Measurements from ENCODE around the gene TSPAN3. TPM values are rescaled to one million over a fixed set of nuclear protein-coding genes. Genes with fewer than 3 reads are reported as not detected.

The TSPAN3 gene
- total and polyA plus RNA-seq, 10 of the 15 experiments (the other 5 are each of a cell fraction or from before 2014, with no cell fraction given) = 18.9 to 114 (median 57.2) TPM

GRCh38 chr15:77014132-77015081 lies 56.5 kb downstream of the TSPAN3 start:
- FAIRE-seq (peak; percentile 93), DNase-seq (ENCODE audit: low read depth, low spot score) (no peak), ATAC-seq (peak; percentile 78)
- no peaks in the 10 kb centered on the region for H3K9me3 ChIP-seq (replicated peaks; ENCODE audit: control insufficient read depth, insufficient read depth, low read length)
- in situ Hi-C loops (cut with MboI) (no loop called here), intact Hi-C loops (cut with micrococcal nuclease; ENCODE audit: unreplicated experiment) (no loop called here)
- H3K4me2 ChIP-seq (ENCODE audit: control insufficient read depth, insufficient read depth) = peak overlapping the region; percentile 83
- H4K20me1 ChIP-seq (ENCODE audit: control insufficient read depth, insufficient read depth) = no peaks in the 10 kb centered on the region
- no peak overlapping the region for H3K4me3 ChIP-seq
- no peaks in the 10 kb centered on the region for H3K79me2 ChIP-seq (ENCODE audit: control insufficient read depth, insufficient read depth, low read length)
- H2AFZ ChIP-seq (ENCODE audit: control insufficient read depth, low read depth, low read length) = peak overlapping the region; percentile 56
- ChIA-PET POLR2A (interaction anchor here (1.1 to 2.4 kb wide), 9 partner anchors 8 to 111 kb away, joined by 3 to 14 read pairs (median 6); partner anchors contain the start of gene PSTPIP1), RAD21 (ENCODE audit: unreplicated experiment) (interaction anchor here (1.1 to 15.5 kb wide), 11 partner anchors 8 to 37 kb away, joined by 4 to 259 read pairs (median 10); partner anchors contain the start of gene PSTPIP1), SMC1A (ENCODE audit: uncharacterized antibody, unreplicated experiment) (interaction anchor here (1.0 to 22.2 kb wide), 10 partner anchors 8 to 44 kb away, joined by 3 to 375 read pairs (median 10); no protein-coding TSS in a partner anchor), CTCF (interaction anchor here (1.0 to 6.4 kb wide), 12 partner anchors 9 to 41 kb away, joined by 3 to 57 read pairs (median 8); no protein-coding TSS in a partner anchor)
- no peaks in the 10 kb centered on the region for H3K36me3 ChIP-seq (ENCODE audit: control insufficient read depth in 2 of 2, insufficient read depth in 2 of 2, low read length in 1 of 2)
- H3K27me3 ChIP-seq (replicated peaks in 1 of 2; ENCODE audit: control insufficient read depth in 2 of 2, insufficient read depth in 2 of 2, low read length in 1 of 2) = no peaks in the 10 kb centered on the region
- H3K9ac ChIP-seq (ENCODE audit: control insufficient read depth, insufficient read depth, low read length) = peak overlapping the region; percentile 37; the same call in 1 of the 2 replicates
- H3K27ac ChIP-seq (ENCODE audit: control insufficient read depth, insufficient read depth) = peak overlapping the region; percentile 66
- no TSS peak for BruUV-seq (replicated peaks)
- WGBS (ENCODE audit: insufficient coverage, insufficient replicate concordance, low lambda C conversion rate, missing lambda C conversion rate) = 52% methylated on average over 23 of the region's 23 CpGs
- H3K4me1 ChIP-seq (ENCODE audit: control insufficient read depth, insufficient read depth, low read length) = peaks cover 36% of the 10 kb centered on the region
- TF ChIP-seq IKZF2 (IDR thresholded peaks at IDR 0.05) (peak; percentile 87 to 91), RB1 (IDR thresholded peaks at IDR 0.05; ENCODE audit: borderline replicate concordance) (peak; percentile 38; the same call in 1 of the 2 replicates), CREB1 (IDR thresholded peaks at IDR 0.05; ENCODE audit: low read depth) (0 out of 2 replicates have a peak, but pooled peaks have one; percentile 19), LARP7 (IDR thresholded peaks at IDR 0.05) (peak; percentile 35), EP300 (IDR thresholded peaks at IDR 0.05; ENCODE audit: borderline replicate concordance in 1 of 2, control insufficient read depth in 1 of 2, low read depth in 2 of 2, low read length in 2 of 2) (peak; percentile 46 to 75; a peak in 2 of 4 replicates), RBBP5 (conservative IDR thresholded peaks at IDR 0.05) (no peak), NR2F1 (conservative IDR thresholded peaks at IDR 0.05) (peak; percentile 98), TCF7 (IDR thresholded peaks at IDR 0.05; ENCODE audit: borderline replicate concordance) (no peak), NFYB (IDR thresholded peaks at IDR 0.05; ENCODE audit: insufficient read depth, low read depth, low read length) (no peak), BACH1 (IDR thresholded peaks at IDR 0.05; ENCODE audit: borderline replicate concordance) (peak; percentile 44; the same call in 1 of the 2 replicates), MXI1 (IDR thresholded peaks at IDR 0.05; ENCODE audit: low read depth, low read length) (0 out of 2 replicates have a peak, but pooled peaks have one; percentile 49), RUNX3 (IDR thresholded peaks at IDR 0.05; ENCODE audit: low read length) (peak; percentile 89), CHD2 (IDR thresholded peaks at IDR 0.05; ENCODE audit: borderline replicate concordance, low read depth, low read length) (peak; percentile 53; the same call in 1 of the 2 replicates), NFXL1 (IDR thresholded peaks at IDR 0.05; ENCODE audit: borderline replicate concordance) (no peak)
- TF ChIP-seq, protein P1, sequence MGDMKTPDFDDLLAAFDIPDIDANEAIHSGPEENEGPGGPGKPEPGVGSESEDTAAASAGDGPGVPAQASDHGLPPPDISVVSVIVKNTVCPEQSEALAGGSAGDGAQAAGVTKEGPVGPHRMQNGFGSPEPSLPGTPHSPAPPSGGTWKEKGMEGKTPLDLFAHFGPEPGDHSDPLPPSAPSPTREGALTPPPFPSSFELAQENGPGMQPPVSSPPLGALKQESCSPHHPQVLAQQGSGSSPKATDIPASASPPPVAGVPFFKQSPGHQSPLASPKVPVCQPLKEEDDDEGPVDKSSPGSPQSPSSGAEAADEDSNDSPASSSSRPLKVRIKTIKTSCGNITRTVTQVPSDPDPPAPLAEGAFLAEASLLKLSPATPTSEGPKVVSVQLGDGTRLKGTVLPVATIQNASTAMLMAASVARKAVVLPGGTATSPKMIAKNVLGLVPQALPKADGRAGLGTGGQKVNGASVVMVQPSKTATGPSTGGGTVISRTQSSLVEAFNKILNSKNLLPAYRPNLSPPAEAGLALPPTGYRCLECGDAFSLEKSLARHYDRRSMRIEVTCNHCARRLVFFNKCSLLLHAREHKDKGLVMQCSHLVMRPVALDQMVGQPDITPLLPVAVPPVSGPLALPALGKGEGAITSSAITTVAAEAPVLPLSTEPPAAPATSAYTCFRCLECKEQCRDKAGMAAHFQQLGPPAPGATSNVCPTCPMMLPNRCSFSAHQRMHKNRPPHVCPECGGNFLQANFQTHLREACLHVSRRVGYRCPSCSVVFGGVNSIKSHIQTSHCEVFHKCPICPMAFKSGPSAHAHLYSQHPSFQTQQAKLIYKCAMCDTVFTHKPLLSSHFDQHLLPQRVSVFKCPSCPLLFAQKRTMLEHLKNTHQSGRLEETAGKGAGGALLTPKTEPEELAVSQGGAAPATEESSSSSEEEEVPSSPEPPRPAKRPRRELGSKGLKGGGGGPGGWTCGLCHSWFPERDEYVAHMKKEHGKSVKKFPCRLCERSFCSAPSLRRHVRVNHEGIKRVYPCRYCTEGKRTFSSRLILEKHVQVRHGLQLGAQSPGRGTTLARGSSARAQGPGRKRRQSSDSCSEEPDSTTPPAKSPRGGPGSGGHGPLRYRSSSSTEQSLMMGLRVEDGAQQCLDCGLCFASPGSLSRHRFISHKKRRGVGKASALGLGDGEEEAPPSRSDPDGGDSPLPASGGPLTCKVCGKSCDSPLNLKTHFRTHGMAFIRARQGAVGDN (IDR thresholded peaks at IDR 0.05) = peak; percentile 75
